HG03025 (cell line): ENCODE results near the gene NDOR1.

Experiments
- ATAC-seq: cut with Tn5 transposase; IDR thresholded peaks from one replicate; pipeline ENCODE4 v1.9.1; 2021; ENCODE audit warnings: mild to moderate bottlenecking, moderate library complexity; ENCODE audit not compliant: unreplicated experiment, low FRiP score

The NDOR1 gene

GRCh38 chr9:137205126-137206069 is at the start of gene NDOR1, which contains the start of gene TMEM203:
TSS of gene NDOR1 (plus strand) at chr9:137205700. CDS start at chr9:137205778, 78 bp downstream.
TSS of gene TMEM203 (minus strand) at chr9:137205648. CDS start at chr9:137205414, 234 bp downstream.
- ATAC-seq = no peak

- ATAC-seq = no peak
Observed at GRCh38 chr9:137156567-137157375, 48.7 kb upstream of the NDOR1 start.

GRCh38 chr9:137157618-137158415 is 47.7 kb upstream of the NDOR1 start:
- no peak for ATAC-seq

- no peak for ATAC-seq
Observed at GRCh38 chr9:137158625-137159024, 46.9 kb upstream of the NDOR1 start.

DNA sequence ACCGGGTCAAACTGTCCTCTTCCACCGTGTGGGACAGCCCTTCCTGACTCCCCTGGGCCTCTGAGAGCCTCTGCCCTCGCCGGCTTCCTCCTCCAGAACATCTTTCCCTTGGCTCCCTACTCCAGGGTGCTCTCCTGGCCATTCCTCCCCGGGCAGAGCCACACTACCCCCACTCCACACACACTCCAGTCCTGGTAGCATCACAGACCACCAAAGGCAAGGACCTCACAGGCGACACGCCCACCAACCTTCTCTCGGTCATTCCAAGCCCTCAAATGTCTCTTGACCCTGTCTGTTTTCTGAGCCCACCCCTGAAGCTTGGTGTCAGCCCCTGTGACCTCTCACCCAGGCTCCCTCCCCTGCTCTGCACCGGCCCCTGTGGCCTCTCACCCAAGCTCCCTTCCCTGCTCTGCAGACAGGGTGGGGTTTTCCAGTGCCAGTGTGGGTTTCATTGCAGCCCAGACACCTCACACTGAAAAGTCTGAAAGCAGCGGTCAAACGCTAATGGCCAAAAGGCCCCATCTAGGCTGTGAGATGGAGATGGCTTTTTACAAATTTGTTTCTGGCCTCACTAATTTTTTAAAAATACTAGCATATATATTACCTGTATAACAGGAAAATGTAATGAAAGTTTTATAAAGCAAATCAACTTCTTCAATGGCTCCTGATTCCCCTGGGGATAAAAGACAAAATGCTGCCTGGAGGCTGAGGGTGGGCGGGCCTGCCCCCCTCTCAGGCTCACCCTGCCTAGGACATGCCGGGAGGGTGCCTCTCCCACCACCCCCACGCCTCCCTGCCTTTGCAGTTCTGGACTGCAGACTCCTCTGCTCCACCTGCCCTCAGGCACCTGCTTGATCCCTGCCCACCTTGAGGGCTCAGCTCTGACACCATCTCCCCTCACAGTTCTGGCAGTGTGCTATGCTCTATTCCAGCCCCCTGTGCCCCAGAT is 46.1 kb upstream of the NDOR1 start:
- ATAC-seq = no peak

GRCh38 chr9:137160054-137160425 is 45.5 kb upstream of the NDOR1 start:
- no peak for ATAC-seq

DNA sequence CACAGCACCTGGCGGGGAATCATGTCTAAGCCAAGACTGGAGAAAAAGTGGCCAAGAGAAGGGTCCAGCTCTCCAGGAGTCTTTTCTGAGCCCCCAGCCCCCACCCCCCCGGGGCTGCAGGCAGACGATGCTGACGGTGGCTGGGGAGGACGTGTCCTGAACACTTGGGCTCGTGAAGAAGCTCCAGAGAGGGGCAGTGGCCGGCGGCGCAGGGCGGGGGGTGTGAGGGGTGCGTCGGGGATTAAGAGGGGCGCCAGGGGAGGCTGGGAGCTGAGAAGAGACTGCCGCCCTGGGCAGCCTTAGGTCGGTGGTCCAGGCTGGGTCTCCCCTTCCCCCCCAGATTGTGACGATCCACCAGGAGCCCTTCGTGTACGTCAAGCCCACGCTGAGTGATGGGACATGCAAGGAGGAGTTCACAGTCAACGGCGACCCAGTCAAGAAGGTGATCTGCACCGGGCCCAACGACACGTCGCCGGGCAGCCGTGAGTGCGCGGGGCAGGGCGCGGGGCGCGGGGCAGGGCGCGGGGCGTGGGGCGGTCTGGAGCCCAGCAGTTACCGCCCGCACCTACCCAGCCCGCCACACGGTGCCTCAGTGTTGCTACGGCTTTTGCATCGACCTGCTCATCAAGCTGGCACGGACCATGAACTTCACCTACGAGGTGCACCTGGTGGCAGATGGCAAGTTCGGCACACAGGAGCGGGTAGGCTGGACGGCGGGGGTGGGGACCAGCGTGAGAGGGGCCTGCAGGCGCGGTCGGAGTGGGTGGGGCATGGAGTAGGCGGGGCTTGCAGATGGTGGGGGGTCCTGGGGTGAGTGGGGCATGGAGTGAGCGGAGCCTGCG is 44.6 kb upstream of the NDOR1 start:
- no peak for ATAC-seq

GRCh38 chr9:137161558-137162486 is 43.7 kb upstream of the NDOR1 start:
- no peak for ATAC-seq

GRCh38 chr9:137162505-137163364 is 42.8 kb upstream of the NDOR1 start:
- no peak for ATAC-seq

DNA sequence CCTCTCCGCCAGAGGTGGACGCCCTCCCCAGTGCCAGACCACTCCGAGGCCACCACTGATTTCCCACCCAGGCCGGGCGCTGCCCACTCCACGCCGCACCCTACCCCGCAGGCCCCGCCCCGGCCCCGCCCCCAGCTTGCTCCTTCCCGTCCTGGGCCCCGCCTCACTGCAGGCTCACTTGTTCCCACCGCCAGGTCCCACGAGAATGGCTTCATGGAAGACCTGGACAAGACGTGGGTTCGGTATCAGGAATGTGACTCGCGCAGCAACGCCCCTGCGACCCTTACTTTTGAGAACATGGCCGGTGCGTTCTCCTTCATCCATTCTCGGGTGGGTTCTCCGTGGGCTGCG is 42.2 kb upstream of the NDOR1 start:
- no peak for ATAC-seq

GRCh38 chr9:137163805-137164204 is 41.7 kb upstream of the NDOR1 start:
- ATAC-seq = no peak

GRCh38 chr9:137164370-137165249 is 40.9 kb upstream of the NDOR1 start:
- ATAC-seq = no peak

- ATAC-seq = no peak
Observed at GRCh38 chr9:137165250-137165836, 40.2 kb upstream of the NDOR1 start.

- ATAC-seq = no peak
Observed at GRCh38 chr9:137166380-137167229, 38.9 kb upstream of the NDOR1 start.
